SU-DHL-6 (cell line): Measurements from ENCODE around the gene LRRN2.

Experiments
- H2AFZ ChIP-seq: fragments of 200-600 bp; sonication (generic); 2 replicates; pipeline ENCODE4 v1.6.1; 2014; ENCODE audit warnings: low read depth, mild to moderate bottlenecking, moderate library complexity, mixed read lengths, antibody characterized with exemption, low read length; ENCODE audit not compliant: severe bottlenecking
- H3F3A ChIP-seq: fragments of 200-600 bp; shearing (Covaris generic); 2 replicates; pipeline ENCODE4 v1.6.0; 2016; ENCODE audit warnings: antibody characterized with exemption, mild to moderate bottlenecking; ENCODE audit not compliant: insufficient read depth
- H3K27ac ChIP-seq: fragments of 200-600 bp; sonication (generic); 2 replicates; pipeline ENCODE4 v1.5.1; 2016; ENCODE audit warnings: low read depth, mild to moderate bottlenecking, low read length, moderate library complexity, mixed read lengths
- H3K27me3 ChIP-seq: fragments of 200-600 bp; sonication (generic), shearing (Covaris generic); 2 replicates; pipeline ENCODE4 v1.6.0; 2014; ENCODE audit warnings: mild to moderate bottlenecking, low read length
- H3K36me3 ChIP-seq: fragments of 200-600 bp; sonication (generic); 2 replicates; pipeline ENCODE4 v1.6.1; 2014; ENCODE audit warnings: mild to moderate bottlenecking, low read length, mixed read lengths
- H3K4me2 ChIP-seq: fragments of 300-600, 200-600 bp; shearing (Covaris generic), sonication (generic); 2 replicates; pipeline ENCODE4 v1.6.0; 2014; ENCODE audit warnings: low read length, low read depth, mild to moderate bottlenecking; ENCODE audit not compliant: poor library complexity, severe bottlenecking
- H3K4me3 ChIP-seq: fragments of 200-600 bp; sonication (generic); 2 replicates; pipeline ENCODE4 v1.5.1; 2014; ENCODE audit warnings: antibody characterized with exemption, low read length, mild to moderate bottlenecking, mixed read lengths; ENCODE audit not compliant: insufficient read depth, poor library complexity, severe bottlenecking
- H3K79me2 ChIP-seq: fragments of 200-600 bp; sonication (generic); 2 replicates; pipeline ENCODE4 v1.6.1; 2014; ENCODE audit warnings: mild to moderate bottlenecking, low read length, moderate library complexity; ENCODE audit not compliant: insufficient read depth
- H3K9ac ChIP-seq: fragments of 200-600 bp; sonication (generic); 2 replicates; pipeline ENCODE4 v1.7.0; 2014; ENCODE audit warnings: mild to moderate bottlenecking, low read length
- H3K9me2 ChIP-seq: fragments of 200-600 bp; sonication (generic); replicated peaks from 2 replicates; pipeline ENCODE4 v1.6.1; 2014; ENCODE audit warnings: low read length; ENCODE audit not compliant: insufficient read depth
- H3K9me3 ChIP-seq: fragments of 200-600 bp; sonication (generic); 2 replicates; pipeline ENCODE4 v1.6.1; 2014; ENCODE audit warnings: low read length, mixed read lengths; ENCODE audit not compliant: insufficient read depth
- H4K20me1 ChIP-seq: fragments of 200-600 bp; sonication (generic); 2 replicates; pipeline ENCODE4 v1.6.1; 2014; ENCODE audit warnings: low read depth, mild to moderate bottlenecking, antibody characterized with exemption, low read length, moderate library complexity, mixed read lengths
- CTCF ChIP-seq: fragments of 200-600 bp; sonication (generic); IDR thresholded peaks from one replicate; pipeline ENCODE4 v1.5.1; 2017; ENCODE audit warnings: antibody characterized with exemption, mild to moderate bottlenecking, low read length, moderate library complexity; ENCODE audit not compliant: insufficient read depth, poor library complexity, severe bottlenecking
- EZH2phosphoT487 ChIP-seq: fragments of 200-600 bp; sonication (generic), shearing (Covaris generic); conservative IDR thresholded peaks from 2 replicates; pipeline ENCODE4 v1.6.1; 2018; ENCODE audit warnings: mild to moderate bottlenecking, antibody characterized with exemption, low read length, moderate library complexity, mixed read lengths

Gene LRRN2

GRCh38 chr1:204611036-204611435 lies 74.5 kb downstream of the LRRN2 start:
- no peaks in the 10 kb centered on the region for H4K20me1 ChIP-seq
- TF ChIP-seq CTCF = no peak
- no peak for TF ChIP-seq EZH2phosphoT487

GRCh38 chr1:204607910-204608309 lies 77.6 kb downstream of the LRRN2 start:
- TF ChIP-seq EZH2phosphoT487 = no peak
- TF ChIP-seq CTCF = no peak
- Histone ChIP-seq H3K4me3 (no peak overlapping the region), H3K36me3 (no peaks in the 10 kb centered on the region), H3K79me2 (no peaks in the 10 kb centered on the region), H3K4me2 (no peak overlapping the region), H3K9ac (no peak overlapping the region), H3F3A (no peaks in the 10 kb centered on the region), H3K9me3 (no peaks in the 10 kb centered on the region), H3K9me2 (no peaks in the 10 kb centered on the region), H4K20me1 (no peaks in the 10 kb centered on the region), H3K27me3 (no peaks in the 10 kb centered on the region), H3K27ac (no peak overlapping the region), H2AFZ (no peak overlapping the region)

More at GRCh38 chr1:204611036-204611435, 74.5 kb downstream of the LRRN2 start:
- H3K4me3 ChIP-seq = no peak overlapping the region
- H3K79me2 ChIP-seq = no peaks in the 10 kb centered on the region
- H3K4me2 ChIP-seq = no peak overlapping the region
- H2AFZ ChIP-seq = no peak overlapping the region
- H3F3A ChIP-seq = no peaks in the 10 kb centered on the region
- no peaks in the 10 kb centered on the region for H3K9me2 ChIP-seq
- no peaks in the 10 kb centered on the region for H3K27me3 ChIP-seq
- no peaks in the 10 kb centered on the region for H3K9me3 ChIP-seq
- H3K27ac ChIP-seq = no peak overlapping the region
- H3K36me3 ChIP-seq = no peaks in the 10 kb centered on the region
- no peak overlapping the region for H3K9ac ChIP-seq

- TF ChIP-seq CTCF (no peak), EZH2phosphoT487 (no peak)
- Histone ChIP-seq H3K36me3 (no peaks in the 10 kb centered on the region), H3K4me3 (no peak overlapping the region), H3K9ac (no peak overlapping the region), H3K27me3 (no peaks in the 10 kb centered on the region), H3K79me2 (no peaks in the 10 kb centered on the region), H3K27ac (no peak overlapping the region), H3K9me3 (no peaks in the 10 kb centered on the region), H4K20me1 (no peaks in the 10 kb centered on the region), H3F3A (no peaks in the 10 kb centered on the region), H2AFZ (no peak overlapping the region), H3K4me2 (no peak overlapping the region), H3K9me2 (no peaks in the 10 kb centered on the region)
Observed at GRCh38 chr1:204605791-204606190, 79.7 kb downstream of the LRRN2 start.
